Measurements from ENCODE around the gene TRPC4AP.

TRPC4AP gene

GRCh38 chr20:35000922-35001595 lies 91.5 kb downstream of the TRPC4AP start:
- no peak for DNase-seq (ENCODE audit: low read depth in 2 of 2)

GRCh38 chr20:35000311-35000921 lies 92.2 kb downstream of the TRPC4AP start:
- no peak for DNase-seq (ENCODE audit: low read depth in 2 of 2)

- no peak for DNase-seq (ENCODE audit: low read depth in 2 of 2)
Measured at GRCh38 chr20:34999782-35000181, 92.8 kb downstream of the TRPC4AP start.

- no peak for DNase-seq (ENCODE audit: low read depth in 2 of 2)
Measured at GRCh38 chr20:34999021-34999451, 93.6 kb downstream of the TRPC4AP start.

- DNase-seq (ENCODE audit: low read depth in 2 of 2): no peak
Measured at GRCh38 chr20:34998331-34998950, 94.2 kb downstream of the TRPC4AP start.

GRCh38 chr20:34997774-34998173 lies 94.8 kb downstream of the TRPC4AP start:
- no peak for DNase-seq (ENCODE audit: low read depth in 2 of 2)

- DNase-seq (ENCODE audit: low read depth in 2 of 2): no peak
Measured at GRCh38 chr20:34997131-34997561, 95.5 kb downstream of the TRPC4AP start.

GRCh38 chr20:34996243-34997028 lies 96.2 kb downstream of the TRPC4AP start:
- no peak for DNase-seq (ENCODE audit: low read depth in 2 of 2)

GRCh38 chr20:34995696-34996095 lies 96.9 kb downstream of the TRPC4AP start:
- DNase-seq (ENCODE audit: low read depth in 2 of 2): no peak

GRCh38 chr20:34995192-34995591 lies 97.4 kb downstream of the TRPC4AP start:
- no peak for DNase-seq (ENCODE audit: low read depth in 2 of 2)

- no peak for DNase-seq (ENCODE audit: low read depth in 2 of 2)
Measured at GRCh38 chr20:34994509-34995131, 98.0 kb downstream of the TRPC4AP start.

- DNase-seq (ENCODE audit: low read depth in 2 of 2): no peak
Measured at GRCh38 chr20:34993941-34994508, 98.6 kb downstream of the TRPC4AP start.

GRCh38 chr20:34992751-34993417 lies 99.7 kb downstream of the TRPC4AP start:
- DNase-seq (ENCODE audit: low read depth in 2 of 2): no peak

GRCh38 chr20:34990661-34991214 lies 101.9 kb downstream of the TRPC4AP start:
- no peak for DNase-seq (ENCODE audit: low read depth in 2 of 2)

- DNase-seq (ENCODE audit: low read depth in 2 of 2): no peak
Measured at GRCh38 chr20:34990231-34990630, 102.4 kb downstream of the TRPC4AP start.

GRCh38 chr20:34989670-34990069 lies 102.9 kb downstream of the TRPC4AP start:
- no peak for DNase-seq (ENCODE audit: low read depth in 2 of 2)

- DNase-seq (ENCODE audit: low read depth in 2 of 2): no peak
Measured at GRCh38 chr20:34989118-34989517, 103.5 kb downstream of the TRPC4AP start.

- DNase-seq (ENCODE audit: low read depth in 2 of 2): no peak
Measured at GRCh38 chr20:34988191-34988540, 104.4 kb downstream of the TRPC4AP start.

- DNase-seq (ENCODE audit: low read depth in 2 of 2): no peak
Measured at GRCh38 chr20:34987288-34988190, 105.1 kb downstream of the TRPC4AP start.

Measured in stimulated activated CD4-positive, alpha-beta T cell treated with anti-CD3 and anti-CD28 coated beads, Interleukin-12 subunit alpha, Interleukin-12 subunit beta, amount 100 ng/mL, for 24 hours (primary cell).